Measurements from ENCODE around the gene TSSC4. TPM values are rescaled to one million over a fixed set of nuclear protein-coding genes. Genes with fewer than 3 reads are reported as not detected.

The TSSC4 gene
- total and polyA plus RNA-seq, 2 of the 13 experiments (the other 11 are each of a cell fraction or from before 2014, with no cell fraction given) = 16.2 to 58.6 TPM

GRCh38 chr11:2409611-2410468, 9.3 kb downstream of the TSSC4 start (continued):
- no peak for TF ChIP-seq ZSCAN9 (CRISPR knock-in tag; IDR thresholded peaks at IDR 0.05; ENCODE audit: borderline replicate concordance)
- TF ChIP-seq ZNF709 (CRISPR knock-in tag; IDR thresholded peaks at IDR 0.05) = no peak
- TF ChIP-seq AKAP8 (CRISPR knock-in tag; IDR thresholded peaks at IDR 0.05) = peak; percentile 57; the same call in 1 of the 2 replicates
- TF ChIP-seq ZNF749 (CRISPR knock-in tag; IDR thresholded peaks at IDR 0.05; ENCODE audit: borderline replicate concordance) = no peak
- peak; percentile 84 for TF ChIP-seq SALL1 (CRISPR knock-in tag; IDR thresholded peaks at IDR 0.05)
- TF ChIP-seq ZNF782 (CRISPR knock-in tag; IDR thresholded peaks at IDR 0.05; ENCODE audit: borderline replicate concordance) = no peak
- no peak for TF ChIP-seq NCOA5 (CRISPR knock-in tag; IDR thresholded peaks at IDR 0.05)
- TF ChIP-seq ZNF564 (CRISPR knock-in tag; IDR thresholded peaks at IDR 0.05) = no peak
- TF ChIP-seq TBL1XR1 (IDR thresholded peaks at IDR 0.05; ENCODE audit: borderline replicate concordance, low read length, partially characterized antibody) = no peak
- no peak for TF ChIP-seq CENPX (CRISPR knock-in tag; IDR thresholded peaks at IDR 0.05)
- TF ChIP-seq ZBTB43 (CRISPR knock-in tag; conservative IDR thresholded peaks at IDR 0.05) = 0 out of 2 replicates have a peak, but pooled peaks have one; percentile 27
- no peak for TF ChIP-seq ZNF253 (CRISPR knock-in tag; IDR thresholded peaks at IDR 0.05; ENCODE audit: borderline replicate concordance)
- TF ChIP-seq, protein P1, sequence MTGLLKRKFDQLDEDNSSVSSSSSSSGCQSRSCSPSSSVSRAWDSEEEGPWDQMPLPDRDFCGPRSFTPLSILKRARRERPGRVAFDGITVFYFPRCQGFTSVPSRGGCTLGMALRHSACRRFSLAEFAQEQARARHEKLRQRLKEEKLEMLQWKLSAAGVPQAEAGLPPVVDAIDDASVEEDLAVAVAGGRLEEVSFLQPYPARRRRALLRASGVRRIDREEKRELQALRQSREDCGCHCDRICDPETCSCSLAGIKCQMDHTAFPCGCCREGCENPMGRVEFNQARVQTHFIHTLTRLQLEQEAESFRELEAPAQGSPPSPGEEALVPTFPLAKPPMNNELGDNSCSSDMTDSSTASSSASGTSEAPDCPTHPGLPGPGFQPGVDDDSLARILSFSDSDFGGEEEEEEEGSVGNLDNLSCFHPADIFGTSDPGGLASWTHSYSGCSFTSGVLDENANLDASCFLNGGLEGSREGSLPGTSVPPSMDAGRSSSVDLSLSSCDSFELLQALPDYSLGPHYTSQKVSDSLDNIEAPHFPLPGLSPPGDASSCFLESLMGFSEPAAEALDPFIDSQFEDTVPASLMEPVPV (CRISPR knock-in tag; IDR thresholded peaks at IDR 0.05) = no peak; the same call in 1 of the 2 replicates
- TF ChIP-seq NFATC3 (CRISPR knock-in tag; IDR thresholded peaks at IDR 0.05) = no peak
- TF ChIP-seq ZNF292 (CRISPR knock-in tag; IDR thresholded peaks at IDR 0.05; ENCODE audit: borderline replicate concordance, low read depth) = peak; percentile 40; the same call in 1 of the 2 replicates
- no peak for TF ChIP-seq ZNF256 (CRISPR knock-in tag; conservative IDR thresholded peaks at IDR 0.05)
- no peak for TF ChIP-seq STAT5B (CRISPR knock-in tag; IDR thresholded peaks at IDR 0.05)
- TF ChIP-seq ETV5 (CRISPR knock-in tag; IDR thresholded peaks at IDR 0.05; ENCODE audit: borderline replicate concordance) = peak; percentile 79; the same call in 1 of the 2 replicates
- no peak for TF ChIP-seq MATR3 (CRISPR knock-in tag; IDR thresholded peaks at IDR 0.05)
- TF ChIP-seq, protein P2, sequence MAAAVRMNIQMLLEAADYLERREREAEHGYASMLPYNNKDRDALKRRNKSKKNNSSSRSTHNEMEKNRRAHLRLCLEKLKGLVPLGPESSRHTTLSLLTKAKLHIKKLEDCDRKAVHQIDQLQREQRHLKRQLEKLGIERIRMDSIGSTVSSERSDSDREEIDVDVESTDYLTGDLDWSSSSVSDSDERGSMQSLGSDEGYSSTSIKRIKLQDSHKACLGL (CRISPR knock-in tag; IDR thresholded peaks at IDR 0.05) = no peak
- TF ChIP-seq ZNF615 (CRISPR knock-in tag; IDR thresholded peaks at IDR 0.05; ENCODE audit: borderline replicate concordance) = no peak
- 0 out of 2 replicates have a peak, but pooled peaks have one; percentile 39 for TF ChIP-seq CBFB (CRISPR knock-in tag; IDR thresholded peaks at IDR 0.05)
- no peak for TF ChIP-seq CBX2 (IDR thresholded peaks at IDR 0.05; ENCODE audit: low read depth, low read length)
- no peak for TF ChIP-seq CBX2 (CRISPR knock-in tag; IDR thresholded peaks at IDR 0.05; ENCODE audit: low read depth)

Data from HepG2 (cell line).